T1000 (cell line): ENCODE measurements around the gene TRIP6.
A peak's percentile ranks its signal among the peaks of the same experiment; 100 is the strongest.
"Not testable (repeated sequence)": the region's sequence is repeated elsewhere in the genome, so short reads cannot be mapped to it uniquely, and the experiment has no call there.

ENCODE experiments used
- DNase-seq: peaks from one replicate; lab custom pipeline; 2025; ENCODE audit warnings: mixed read lengths; lab: John Stamatoyannopoulos, UW

The TRIP6 gene

DNA sequence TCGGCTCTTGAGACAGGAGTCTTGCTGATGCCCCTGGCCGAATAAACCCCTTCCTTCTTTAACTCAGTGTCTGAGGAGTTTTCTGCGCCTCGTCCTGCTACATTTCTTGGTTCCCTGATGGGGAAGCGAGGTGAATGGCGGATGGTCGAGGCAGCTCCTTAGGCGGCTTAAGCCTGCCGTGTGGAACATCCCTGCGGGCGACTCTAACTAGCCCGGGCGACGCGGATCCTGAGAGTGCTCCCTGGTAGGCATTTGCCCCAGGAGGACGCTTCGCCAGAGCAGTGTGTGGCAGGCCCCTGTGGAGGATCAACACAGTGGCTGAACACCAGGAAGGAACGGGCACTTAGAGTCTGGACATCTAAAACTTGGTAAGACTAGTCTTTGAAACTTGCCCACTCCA lies 27.8 kb upstream of the TRIP6 start:
- DNase-seq = no peak

DNA sequence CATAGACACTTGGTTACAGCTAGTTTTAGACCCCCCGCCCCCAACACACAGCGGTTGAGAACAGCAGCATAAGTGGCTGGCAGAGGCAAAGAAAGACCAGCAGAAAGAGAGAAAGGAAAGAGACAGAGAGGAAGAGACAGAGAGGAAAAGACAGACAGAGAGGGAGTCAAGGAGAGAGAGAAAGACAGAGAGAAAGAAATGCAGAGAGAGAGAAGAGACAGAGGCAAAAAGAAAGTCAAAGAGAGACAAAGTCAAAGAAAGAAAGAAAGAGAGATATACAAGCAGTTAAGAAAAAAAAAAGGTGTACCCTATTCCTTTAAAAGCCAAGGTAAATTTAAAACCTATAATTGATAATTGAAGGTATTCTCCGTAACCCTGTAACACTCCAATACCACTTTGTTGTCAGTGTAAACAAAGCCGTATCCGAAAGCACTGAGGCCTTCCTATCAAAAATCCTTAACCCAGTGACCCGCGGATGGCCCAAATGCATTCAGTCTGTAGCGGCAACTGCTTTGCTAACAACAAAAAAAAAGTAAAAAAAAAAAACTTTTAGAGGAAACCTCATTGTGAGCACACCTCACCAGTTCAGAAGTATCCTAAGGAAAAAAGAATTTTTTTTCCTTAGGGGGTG lies 26.6 kb upstream of the TRIP6 start:
- no peak for DNase-seq

DNA sequence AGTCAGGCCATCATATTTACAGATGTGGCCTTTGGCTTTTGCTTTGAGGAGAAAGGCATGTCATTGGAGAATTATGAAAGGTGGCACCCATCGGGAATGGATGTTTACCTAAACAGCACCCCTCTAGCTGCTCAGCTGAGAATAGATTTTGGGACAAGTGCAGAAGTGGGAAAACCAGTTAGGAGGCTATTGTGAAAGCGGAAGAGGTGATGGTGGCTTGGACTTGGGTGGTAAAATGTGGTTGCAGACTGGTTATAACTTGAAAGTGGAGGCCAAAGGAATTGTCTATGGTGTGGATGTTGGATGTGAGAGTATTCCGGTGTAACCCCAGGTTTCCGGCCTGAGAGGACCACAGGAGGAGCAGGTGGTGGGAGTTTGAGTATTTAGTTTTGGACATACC lies 19.8 kb upstream of the TRIP6 start:
- DNase-seq = no peak

DNA sequence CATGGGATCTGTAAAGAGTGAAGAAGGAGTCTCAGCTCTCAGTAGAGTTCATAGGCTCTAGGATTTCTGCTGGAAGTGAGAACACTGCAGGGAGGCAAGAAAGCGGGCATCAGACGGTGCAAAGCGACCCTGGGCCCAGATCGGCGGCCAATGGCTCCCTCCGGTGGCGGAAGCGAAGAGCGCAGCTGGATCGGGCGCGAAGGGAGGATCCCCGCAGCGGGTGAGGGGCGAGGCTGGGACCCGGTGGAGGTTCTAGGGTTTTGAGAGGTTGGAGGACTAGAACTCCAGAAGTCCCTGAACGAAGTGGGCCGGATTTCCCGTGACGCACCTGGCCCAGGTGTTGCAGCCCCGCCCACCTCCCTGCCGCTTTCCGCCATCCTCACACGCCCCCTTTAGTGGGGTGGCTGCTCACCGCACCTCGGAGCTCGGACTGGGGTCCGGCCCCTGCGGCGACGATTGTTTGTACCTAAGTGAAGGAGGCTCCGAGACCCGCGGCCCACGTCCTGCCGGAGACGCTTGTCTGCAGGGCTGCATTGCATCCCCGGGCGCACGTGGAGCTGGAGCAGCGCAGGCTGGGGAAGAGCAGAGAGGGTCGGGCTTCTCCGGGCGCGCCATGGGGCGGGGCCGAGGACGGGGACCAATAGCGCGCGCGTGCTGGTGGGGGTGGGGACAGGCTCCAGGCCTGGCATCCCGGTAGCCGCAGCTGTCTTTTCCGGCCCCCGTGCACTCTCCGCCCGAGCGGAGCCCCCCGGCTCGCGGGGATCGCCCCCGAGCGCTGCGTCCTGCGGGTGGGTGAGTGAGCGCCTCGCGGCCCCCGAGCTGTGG lies 14.9 kb upstream of the TRIP6 start, which contains the start of gene SLC12A9:
Gene SLC12A9 (plus strand): TSS at position 666 of the 825 bp plus-strand sequence. CDS start 1,485 bp downstream, outside the sequence.
- peak; percentile 60 for DNase-seq

DNA sequence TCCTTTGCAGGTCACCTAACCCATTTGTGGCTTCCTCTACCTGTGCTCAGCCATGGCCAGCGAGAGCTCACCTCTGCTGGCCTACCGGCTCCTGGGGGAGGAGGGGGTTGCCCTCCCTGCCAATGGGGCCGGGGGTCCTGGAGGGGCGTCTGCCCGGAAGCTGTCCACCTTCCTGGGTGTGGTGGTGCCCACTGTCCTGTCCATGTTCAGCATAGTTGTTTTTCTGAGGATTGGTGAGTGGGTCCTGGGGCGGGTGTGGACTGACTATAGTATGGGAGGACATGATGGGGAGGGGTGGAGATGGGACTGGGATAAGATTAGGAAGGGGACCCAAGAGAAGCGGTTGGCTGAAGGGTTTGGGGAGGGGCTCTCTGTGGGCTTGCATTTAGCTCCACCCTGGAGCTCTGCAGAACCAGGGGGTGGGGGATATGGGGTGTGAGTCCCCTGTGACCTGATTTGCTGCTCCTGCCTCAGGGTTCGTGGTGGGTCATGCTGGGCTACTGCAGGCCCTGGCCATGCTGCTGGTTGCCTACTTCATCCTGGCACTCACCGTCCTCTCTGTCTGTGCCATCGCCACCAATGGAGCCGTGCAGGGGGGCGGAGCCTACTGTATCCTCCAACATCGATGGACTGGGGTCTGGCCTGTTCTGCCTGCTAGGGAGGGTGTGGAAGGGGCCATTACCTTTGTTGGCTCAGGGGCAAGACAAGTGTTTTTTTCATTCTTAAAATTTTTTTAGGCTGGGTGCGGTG lies 12.9 kb upstream of the TRIP6 start:
- DNase-seq = no peak

DNA sequence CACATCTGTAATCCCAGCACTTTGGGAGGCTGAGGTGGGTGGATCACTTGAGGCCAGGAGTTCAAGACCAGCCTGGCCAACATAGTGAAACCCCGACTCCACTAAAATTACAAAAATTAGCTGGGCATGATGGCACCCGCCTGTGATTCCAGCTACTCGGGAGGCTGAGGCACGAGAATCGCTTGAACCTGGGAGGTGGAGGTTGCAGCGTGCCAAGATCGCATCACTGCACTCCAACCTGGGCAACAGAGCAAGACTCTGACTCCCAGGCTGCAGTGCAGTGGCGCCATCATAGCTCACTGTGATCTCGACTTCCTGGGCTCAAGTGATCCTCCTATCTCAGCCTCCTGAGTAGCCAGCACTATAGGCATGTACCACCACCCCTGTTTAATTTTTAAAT lies 12.3 kb upstream of the TRIP6 start:
- not testable (repeated sequence) for DNase-seq

DNA sequence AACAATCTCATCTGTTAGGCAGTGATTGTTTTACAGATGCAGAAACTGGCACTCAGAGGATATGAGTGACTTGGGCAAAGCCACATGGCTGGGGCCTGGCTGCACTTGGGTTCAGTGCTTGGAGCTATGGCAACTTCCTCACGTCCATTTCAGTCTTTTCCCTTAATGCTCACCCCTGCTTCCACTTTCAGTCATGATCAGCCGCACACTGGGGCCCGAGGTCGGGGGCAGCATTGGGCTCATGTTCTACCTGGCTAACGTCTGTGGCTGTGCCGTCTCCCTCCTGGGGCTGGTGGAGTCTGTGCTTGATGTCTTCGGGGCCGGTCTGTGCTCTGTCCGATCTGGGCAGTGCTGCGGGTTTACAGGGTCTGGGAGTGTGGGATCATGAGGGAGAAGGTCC lies 11.7 kb upstream of the TRIP6 start:
- no peak for DNase-seq

DNA sequence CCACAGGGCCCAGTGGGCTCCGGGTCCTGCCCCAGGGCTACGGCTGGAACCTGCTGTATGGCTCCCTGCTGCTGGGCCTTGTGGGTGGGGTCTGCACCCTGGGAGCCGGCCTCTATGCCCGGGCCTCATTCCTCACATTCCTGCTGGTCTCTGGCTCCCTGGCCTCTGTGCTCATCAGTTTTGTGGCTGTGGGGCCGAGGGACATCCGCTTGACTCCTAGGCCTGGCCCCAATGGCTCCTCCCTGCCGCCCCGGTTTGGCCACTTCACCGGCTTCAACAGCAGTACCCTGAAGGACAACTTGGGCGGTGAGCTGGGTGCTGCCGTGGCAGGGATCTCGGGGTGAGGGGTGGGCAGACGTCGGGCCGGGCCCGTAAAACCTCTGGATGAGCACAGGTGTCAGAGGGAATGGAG lies 10.3 kb upstream of the TRIP6 start:
- no peak for DNase-seq

DNA sequence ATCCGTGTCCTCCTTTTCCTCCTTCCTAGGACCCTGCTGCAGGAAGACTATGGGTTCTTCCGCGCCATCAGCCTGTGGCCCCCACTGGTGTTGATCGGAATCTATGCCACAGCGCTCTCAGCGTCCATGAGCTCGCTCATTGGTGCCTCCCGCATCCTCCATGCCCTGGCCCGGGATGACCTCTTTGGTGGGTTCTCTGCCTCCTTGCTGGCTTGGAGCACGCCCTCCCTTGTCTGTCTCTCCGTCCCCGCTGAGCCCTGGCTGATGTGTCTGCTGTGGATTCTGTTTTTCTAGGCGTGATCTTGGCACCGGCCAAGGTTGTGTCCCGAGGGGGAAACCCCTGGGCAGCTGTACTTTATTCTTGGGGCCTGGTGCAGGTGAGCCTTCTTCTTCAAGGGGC lies 7.3 kb upstream of the TRIP6 start:
- DNase-seq = no peak

DNA sequence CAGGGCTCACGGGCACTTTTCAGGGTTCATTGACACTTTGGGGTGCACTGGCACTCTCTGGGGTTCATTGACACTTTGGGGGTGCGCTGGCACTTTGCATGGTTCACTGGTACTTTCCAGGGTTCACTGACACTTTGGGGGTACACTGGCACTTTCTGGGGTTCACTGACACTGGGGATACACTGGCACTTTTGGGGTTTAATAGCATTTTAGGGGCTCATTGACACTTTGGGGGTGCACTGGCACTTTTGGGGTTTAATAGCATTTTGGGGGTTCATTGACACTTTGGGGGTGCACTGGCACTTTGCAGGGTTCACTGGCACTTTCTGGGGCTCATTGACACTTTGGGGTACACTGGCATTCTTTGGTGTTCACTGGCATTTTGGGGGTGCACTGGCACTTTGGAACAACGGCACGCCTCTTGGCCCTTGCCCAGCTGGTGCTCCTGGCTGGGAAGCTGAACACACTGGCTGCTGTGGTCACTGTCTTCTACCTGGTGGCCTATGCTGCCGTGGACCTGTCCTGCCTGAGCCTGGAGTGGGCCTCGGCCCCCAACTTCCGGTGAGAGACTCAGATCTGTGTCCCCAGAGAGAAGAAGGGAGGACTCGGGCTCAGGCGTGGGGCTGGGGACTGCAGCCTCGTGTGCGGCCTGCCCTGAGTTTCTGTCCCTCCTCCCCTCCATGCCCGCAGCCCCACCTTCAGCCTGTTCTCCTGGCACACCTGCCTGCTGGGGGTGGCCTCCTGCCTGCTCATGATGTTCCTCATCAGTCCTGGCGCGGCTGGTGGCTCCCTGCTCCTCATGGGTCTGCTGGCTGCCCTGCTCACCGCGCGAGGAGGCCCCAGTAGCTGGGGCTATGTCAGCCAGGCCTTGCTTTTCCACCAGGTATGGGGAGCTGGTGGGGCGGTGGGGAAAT lies 6.2 kb upstream of the TRIP6 start:
- no peak for DNase-seq

DNA sequence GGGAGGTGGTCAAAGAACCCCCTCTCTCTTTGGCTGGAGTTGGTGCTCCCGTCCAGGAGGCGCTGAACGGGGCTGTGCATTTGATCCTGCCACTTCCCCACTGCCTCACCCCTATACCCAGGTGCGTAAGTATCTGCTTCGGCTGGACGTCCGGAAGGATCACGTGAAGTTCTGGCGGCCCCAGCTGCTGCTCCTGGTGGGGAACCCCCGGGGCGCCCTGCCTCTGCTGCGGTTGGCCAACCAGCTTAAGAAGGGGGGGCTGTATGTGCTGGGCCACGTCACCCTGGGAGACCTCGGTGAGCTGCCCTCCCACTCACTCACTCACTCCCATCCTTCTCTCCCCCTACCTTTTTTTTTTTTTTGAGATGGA lies 5.6 kb upstream of the TRIP6 start:
- DNase-seq = no peak

DNA sequence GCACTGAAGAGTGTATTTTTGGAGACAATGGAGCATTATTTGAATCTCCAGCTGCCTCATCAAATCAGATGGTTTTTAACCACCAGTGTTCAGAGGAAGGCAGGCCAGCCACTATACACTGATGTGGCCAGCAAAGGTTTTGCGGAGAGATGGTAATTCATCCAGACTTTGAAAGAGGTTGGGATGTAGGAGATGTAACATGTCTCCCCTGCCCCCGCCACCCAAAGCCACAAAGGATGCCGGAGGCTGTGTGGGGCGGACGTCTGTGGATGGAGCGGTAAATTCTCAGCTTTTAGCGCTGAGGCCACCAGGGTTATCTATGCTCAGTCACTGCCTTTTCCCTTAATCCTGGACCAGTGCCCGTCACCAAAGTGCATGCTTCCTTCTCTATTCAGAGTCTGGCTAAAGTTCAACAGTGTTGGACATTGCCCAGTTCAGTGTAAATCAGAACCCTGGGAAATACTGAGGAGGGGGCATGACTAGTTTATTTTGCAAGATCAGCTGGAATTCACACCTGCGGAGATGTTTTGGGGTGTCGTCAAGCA lies 3.7 kb upstream of the TRIP6 start:
- no peak for DNase-seq

DNA sequence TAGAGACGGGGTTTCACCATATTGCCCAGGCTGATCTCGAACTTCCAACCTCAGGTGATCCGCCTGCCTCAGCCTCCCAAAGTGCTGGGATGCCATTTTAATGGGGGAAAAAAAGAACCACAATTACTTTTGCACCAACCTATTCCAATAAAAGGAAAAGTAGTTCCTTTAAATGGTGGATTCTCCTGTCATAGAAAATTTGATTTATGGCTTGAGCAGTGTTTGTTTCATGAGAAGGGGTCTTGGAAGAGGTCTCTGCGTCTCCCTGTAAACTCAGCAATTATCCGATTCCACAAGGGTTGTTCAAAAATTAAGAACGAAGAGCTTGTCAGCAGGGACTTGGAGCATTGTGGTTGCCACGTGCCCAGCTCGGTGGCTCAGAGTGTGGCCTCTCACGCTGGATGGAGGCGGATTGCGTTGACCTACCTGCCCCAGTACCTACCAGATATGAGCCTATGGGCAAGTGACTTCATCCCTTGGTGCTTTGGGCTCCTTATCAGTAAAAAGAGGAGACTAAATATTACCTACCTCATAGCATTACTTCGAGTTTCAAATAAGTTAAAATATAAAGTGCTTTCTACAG lies 2.8 kb upstream of the TRIP6 start:
- no peak for DNase-seq

DNA sequence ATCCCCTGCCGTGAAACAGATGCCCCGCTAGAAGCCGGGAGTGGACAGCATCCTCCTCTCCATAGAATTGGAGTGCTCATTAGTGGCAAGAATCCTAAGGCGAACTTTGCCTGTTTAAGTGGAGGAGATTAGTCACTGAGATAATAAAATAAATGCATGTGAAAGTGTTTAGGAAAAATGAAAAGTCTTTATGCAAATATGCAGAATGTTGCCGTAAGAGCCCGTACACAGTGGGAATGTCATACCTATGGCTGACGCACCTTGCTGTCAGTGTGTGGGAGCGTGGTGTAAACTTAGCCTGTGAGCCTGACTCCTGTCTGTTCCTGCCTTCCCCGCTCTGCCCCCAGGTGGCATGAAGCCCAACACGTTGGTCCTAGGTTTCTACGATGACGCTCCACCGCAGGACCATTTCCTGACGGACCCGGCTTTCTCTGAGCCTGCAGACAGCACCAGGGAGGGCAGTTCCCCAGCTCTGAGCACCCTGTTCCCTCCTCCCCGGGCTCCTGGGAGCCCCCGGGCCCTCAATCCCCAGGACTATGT lies 1.7 kb upstream of the TRIP6 start:
- DNase-seq = no peak

DNA sequence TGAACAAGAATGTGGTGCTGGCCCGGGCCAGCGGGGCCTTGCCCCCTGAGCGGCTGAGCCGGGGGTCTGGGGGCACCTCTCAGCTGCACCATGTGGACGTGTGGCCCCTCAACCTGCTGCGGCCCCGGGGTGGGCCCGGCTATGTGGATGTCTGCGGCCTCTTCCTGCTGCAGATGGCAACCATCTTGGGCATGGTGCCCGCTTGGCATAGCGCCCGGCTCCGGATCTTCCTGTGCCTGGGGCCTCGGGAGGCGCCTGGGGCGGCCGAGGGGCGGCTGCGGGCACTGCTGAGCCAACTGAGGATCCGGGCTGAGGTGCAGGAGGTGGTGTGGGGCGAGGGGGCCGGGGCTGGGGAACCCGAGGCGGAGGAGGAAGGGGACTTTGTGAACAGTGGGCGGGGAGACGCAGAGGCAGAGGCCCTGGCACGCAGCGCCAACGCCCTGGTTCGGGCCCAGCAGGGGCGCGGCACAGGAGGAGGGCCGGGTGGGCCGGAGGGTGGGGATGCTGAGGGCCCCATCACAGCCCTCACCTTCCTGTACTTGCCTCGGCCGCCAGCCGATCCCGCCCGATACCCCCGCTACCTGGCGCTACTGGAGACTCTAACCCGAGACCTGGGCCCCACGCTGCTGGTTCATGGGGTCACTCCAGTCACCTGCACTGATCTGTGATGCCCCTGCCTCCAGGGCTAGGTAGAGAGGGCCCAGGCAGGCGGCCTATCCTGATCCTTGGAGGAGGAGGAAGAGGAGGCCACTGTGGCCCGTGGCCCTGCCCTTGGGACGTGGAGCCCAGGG lies 1.1 kb upstream of the TRIP6 start:
- no peak for DNase-seq

DNA sequence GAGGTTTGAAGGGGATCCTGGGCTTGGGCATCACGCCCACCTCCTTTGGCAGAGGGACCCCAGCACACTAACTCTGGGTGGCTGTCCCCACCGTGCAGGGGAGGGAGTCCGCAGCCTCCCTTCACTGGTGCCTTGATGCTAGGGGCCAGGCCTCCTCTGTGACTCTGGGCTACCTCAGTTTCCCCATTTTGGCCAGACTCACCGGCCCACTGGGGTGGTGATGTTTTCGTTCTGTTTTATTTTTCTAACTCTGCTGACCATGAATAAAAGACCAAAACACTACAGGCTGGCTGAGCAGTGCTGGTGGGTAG lies 503 bp upstream of the TRIP6 start:
- no peak for DNase-seq

DNA sequence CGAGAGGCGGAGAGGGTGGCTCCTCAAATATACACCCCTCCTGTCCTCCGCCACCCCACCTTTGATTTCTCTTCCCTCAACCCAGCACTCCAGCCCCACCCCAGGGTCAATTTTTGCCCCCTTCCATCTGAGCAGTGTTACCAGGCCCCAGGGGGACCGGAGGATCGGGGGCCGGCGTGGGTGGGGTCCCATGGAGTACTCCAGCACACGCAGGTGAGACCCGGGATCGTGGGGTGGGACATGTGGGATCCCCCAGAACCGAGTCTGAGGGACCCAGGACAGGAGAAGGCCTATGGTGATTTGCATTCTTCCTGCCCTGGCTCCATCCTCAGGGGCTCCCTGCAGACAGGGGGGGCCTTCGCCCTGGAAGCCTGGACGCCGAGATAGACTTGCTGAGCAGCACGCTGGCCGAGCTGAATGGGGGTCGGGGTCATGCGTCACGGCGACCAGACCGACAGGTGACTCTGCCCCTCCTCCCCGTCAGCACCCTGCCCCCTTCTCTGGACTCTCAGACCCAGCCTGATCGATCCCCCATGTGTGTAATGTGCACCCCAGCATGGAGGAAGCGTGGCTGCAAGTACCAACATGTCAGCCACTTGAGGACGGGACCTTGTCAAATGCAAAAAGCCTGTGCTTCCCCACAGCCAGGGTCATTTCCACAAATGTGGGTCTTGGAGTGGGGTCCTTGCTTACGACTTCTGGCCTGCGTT lies 744 bp downstream of the TRIP6 start:
- no peak for DNase-seq

DNA sequence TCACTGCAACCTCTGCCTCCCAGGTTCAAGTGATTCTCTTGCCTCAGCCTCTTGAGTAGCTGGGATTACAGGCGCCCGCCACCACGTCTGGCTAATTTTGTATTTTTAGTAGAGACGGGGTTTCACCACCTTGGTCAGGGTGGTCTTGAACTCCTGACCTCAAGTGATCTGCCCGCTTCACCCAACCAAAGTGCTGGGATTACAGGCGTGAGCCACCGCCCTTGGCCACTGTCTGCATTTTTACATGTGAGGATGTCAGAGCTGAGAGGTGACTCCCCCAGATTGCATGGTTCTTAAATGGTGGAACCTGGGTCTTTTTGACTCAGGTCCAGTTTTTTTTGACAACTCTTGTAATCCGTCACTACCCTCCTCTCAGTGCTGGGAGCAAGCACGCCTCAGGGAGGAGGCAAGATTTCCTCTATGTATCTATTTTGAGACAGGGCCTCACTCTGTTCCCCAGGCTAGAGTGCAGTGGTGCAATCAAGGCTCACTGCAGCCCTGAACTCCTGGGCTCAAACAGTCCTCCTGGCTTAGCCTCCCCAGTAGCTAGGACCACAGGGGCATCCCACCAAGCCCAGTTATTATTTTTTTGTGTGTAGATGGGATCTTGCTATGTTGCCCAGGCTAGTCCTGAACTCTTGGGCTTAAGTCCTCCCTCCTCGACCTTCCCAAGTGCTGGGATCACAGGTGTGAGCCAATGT lies 6.6 kb downstream of the TRIP6 start:
- no peak for DNase-seq

DNA sequence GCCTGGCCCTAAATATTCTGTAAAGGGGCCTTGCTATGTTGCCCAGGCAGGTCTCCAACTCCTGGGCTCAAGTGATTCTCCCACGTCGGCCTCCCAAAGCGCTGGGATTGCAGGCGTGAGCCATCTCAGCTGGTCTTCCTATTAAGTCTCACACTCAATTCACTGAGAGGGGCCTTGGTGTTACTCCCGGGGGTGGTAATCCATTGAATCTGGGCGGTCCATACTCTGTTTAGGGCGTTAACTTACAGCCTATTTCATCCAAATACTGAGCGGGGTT lies 7.1 kb downstream of the TRIP6 start:
- no peak for DNase-seq
